HG02973 (cell line): ENCODE measurements around the gene FGF2.
"Not testable (repeated sequence)": the region's sequence is repeated elsewhere in the genome, so short reads cannot be mapped to it uniquely, and the experiment has no call there.

Source experiments
- ATAC-seq: cut with Tn5 transposase; IDR thresholded peaks from one replicate; pipeline ENCODE4 v1.9.1; 2021; ENCODE audit warnings: moderate library complexity; ENCODE audit not compliant: unreplicated experiment

FGF2 gene

GRCh38 chr4:122844391-122844790, 17.8 kb downstream of the FGF2 start:
- not testable (repeated sequence) for ATAC-seq

DNA sequence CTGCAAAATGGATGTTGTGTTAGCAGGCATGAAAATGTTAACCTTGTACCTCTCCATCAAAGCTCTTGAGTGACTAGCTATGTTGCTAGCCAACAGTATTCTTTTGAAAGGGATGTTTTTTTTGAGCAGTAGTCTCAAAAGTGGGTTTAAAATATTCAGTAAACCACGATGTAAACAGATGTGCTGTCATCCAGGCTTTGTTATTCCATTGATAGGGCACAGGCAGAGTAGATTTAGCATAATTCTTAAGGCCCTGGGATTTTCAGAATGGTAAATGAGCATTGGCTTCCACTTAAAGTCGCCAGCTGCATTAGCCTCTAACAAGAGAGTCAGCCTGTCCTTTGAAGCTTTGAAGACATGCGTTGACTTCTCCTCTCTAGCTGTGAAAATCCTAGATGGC, 18.4 kb downstream of the FGF2 start:
- no peak for ATAC-seq

- ATAC-seq, result no peak
Measured at GRCh38 chr4:122845760-122846159, 19.1 kb downstream of the FGF2 start.

GRCh38 chr4:122847931-122848330, 21.3 kb downstream of the FGF2 start:
- ATAC-seq, result no peak

DNA sequence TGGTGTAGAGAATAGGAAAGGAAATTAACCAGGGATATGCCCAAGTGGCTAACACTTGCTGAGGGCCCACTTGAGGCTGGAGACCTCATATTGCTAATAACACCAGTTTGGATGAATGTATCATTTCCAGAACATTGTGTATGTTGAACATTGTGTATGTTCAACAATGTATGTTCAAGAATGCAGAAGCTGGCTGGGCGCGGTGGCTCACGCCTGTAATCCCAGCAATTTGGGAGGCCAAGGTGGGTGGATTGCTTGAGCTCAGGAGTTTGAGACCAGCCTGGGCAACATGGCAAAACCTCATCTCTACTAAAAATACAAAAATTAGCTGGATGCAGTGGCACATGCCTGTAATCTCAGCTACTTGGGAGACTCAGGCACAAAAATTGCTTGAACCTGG, 23.2 kb downstream of the FGF2 start:
- ATAC-seq, result not testable (repeated sequence)

DNA sequence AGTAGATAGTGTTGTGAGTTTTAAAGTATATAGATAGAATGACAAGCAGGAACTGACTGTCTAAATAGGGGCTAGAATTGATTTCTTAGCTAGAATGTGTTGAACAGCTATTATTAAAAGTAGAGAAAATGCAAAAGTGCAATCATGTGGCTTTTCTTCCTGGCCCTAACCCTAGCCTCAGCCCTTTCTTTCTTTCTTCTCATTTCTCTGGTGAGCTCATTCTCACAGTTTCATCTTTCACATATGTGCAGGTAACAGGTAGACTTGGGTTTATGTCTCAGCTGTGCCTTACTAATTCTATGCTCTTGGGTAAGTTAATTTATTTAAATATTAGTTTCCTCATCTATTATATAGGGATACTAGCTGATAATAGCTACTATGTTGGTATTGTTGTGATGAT, 24.9 kb downstream of the FGF2 start:
- no peak for ATAC-seq

DNA sequence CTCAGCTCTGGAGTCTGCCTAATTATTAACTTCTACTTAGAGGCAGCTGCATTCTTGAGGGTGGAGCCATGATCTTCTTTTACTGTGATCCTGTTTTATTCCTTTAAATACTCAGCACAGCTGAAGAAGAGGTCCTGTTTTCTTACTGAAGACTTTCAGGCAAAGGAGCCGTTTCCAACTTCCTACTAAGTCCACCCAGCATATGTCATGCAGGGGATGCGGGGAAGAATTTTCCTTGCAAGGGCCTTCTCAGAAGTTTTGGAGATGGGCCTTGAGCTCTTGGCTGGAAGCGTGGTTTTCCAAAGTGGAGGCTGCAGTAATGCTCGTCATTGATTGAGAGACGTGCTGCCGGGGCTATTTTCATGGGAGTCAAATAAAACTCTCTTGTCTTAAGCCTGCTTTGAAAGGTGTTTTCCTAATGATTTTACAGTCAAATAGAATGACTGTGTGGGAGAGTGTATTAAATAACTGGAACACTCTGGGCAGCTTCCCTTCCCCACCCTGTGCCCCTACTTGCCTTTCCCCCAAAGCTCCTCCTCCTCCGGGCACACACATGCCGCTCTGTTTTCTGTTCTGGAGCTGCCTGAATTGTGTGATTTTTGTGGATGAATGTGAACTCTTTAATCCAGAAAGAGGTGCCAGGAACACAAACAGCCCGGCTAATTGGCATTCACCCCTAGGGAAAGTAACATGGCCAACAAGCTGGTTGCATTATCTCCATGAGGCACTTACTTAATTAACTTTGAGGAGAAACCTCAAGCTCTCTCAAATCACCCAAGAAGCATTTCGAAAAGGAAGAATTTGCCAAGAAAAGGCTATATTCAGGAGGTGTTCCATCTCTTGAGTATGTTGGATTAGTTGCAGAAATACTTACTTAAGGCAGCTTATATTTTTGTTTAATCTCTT, 28.1 kb downstream of the FGF2 start:
- ATAC-seq, result no peak

DNA sequence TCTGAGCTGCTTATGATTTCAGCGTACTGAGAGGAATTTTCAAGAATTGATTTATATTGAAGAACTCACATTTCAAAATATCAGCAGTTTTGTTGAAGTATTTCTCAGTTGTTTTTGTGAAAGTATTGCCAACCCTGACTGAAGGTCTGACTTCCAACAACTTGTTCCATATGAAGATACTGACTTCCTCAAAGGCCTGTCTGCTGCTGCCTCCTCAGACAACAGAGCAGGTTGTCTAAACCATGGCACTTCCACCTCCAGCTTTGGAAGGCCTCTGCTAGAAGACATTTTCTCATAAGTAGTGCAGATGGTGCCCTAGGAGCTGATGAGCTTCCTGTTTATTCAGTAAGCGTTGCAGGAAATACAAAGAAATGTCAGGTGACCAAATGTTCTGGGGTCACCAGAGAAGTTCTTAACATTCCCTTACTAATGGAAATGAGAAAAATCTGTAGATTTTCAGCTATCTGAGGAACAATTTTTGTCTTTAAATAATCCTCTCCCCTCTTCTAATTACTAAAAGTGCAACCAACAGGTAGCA, 28.8 kb downstream of the FGF2 start:
- ATAC-seq, result no peak

DNA sequence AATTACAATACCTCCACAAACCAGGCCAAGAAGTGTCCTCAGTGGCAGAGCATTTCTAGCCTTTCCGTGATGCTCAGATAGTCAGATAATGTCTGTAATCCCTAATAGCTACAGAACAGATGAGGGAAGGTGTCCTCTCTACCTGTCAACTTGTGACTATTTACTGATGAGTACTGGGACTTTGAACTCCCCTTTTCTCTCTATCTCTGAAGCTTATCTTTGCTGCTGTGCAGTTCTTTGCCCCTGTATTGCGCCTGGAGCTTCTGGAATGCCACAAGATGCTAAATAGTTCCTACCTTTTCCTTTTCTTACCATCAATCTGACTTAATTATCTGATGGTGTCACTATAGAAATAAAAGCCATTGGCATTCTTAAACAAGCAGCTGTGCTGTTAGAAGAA, 30.5 kb downstream of the FGF2 start:
- no peak for ATAC-seq

DNA sequence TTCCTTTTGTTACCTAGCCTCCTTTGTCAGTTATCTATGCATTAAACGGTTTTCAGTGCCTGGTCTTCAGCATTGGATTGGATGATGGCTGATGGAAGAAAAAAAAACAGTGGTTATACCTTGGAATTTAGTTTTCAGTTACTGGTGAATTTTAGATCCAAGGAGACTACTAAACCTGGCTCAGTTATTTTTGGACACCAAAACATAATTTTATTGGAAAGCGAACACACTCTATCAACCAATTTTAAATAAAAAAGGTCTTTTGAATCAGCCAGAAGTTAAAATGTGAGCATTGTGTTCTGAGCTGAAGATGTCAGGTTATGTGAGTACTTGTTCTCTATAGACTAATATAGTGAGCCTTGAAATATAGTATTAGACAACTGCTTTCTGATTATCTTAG, 32.1 kb downstream of the FGF2 start:
- no peak for ATAC-seq

DNA sequence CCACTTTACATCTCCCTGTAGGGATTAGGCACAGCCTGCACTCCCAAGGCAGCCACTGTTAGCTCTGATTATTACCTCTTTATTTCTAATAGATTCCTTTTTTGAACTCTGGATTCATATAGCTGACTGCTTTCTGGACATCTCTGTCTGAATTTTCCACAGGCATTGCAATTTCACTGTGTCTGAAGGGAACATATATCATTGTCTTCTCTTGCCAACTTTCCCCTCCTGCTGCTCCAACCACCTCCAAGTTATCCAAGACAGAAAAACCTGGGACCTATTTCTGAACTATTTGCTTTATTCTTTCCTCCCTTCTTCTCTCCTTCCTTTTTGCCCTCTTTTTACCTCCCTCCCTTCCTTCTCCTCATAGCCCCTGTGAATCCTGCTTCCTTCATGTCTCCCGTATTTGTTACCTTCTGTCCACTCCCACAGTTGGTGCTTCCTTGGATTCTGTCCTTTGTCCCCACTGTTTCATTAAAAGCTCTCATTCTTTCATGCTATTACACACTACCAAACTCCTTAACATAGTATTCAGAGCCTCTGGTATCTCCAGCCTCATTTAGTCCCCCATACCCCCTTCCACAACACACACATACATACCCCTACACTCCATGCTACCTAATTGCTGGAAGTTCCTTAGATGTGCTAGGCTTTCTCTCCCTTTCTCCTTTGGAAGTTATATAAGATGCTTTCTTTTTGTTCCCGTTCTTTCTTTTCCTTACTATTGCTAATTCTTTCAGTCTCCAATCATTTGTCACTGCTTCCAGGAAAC, 34.7 kb downstream of the FGF2 start:
- ATAC-seq, result no peak

GRCh38 chr4:122863639-122864038, 37.0 kb downstream of the FGF2 start:
- no peak for ATAC-seq

- ATAC-seq, result no peak
Measured at GRCh38 chr4:122865425-122865824, 38.8 kb downstream of the FGF2 start.

DNA sequence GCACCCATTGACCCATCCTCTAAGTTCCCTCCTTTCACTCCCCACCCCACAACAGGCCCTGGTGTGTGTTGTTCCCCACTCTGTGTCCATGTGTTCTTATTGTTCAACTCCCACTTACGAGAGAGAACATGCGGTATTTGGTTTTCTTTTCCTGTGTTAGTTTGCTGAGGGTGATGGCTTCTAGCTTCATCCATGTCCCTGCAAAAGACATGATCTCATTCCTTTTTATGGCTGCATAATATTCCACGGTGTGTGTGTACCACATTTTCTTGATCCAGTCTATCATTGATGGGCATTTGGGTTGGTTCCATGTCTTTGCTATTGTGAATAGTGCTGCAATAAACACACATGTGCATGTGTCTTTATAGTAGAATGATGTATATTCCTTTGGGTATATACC, 41.6 kb downstream of the FGF2 start:
- ATAC-seq, result not testable (repeated sequence)

- ATAC-seq, result no peak
Measured at GRCh38 chr4:122873146-122873545, 46.5 kb downstream of the FGF2 start.

- no peak for ATAC-seq
Measured at GRCh38 chr4:122873821-122874593, 47.4 kb downstream of the FGF2 start.

GRCh38 chr4:122875949-122876348, 49.3 kb downstream of the FGF2 start:
- ATAC-seq, result no peak

GRCh38 chr4:122876456-122876855, 49.8 kb downstream of the FGF2 start:
- ATAC-seq, result no peak

DNA sequence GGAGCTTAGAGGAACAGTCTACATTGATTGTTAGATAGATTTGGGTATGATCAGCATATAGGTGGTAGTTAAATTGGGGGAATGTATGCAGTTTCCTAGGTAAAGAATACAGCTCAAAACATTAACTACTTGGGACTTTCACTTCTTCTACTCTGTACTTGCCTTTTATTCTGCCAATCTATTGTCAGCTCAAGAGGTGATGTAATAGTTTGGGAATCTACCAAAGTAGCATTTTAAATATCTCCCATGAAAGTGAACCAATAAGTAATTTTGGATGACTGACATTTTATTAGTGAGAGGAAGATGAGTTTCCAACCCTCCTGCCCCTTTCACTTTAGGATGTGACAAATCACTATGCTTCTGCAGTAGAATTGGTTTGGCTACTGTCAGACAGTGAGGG, 52.4 kb downstream of the FGF2 start:
- no peak for ATAC-seq

GRCh38 chr4:122882857-122883735, 56.5 kb downstream of the FGF2 start:
- ATAC-seq, result no peak
